HuH-7.5 (cell line): ENCODE measurements around the gene CDC73.
A peak's percentile ranks its signal among the peaks of the same experiment; 100 is the strongest.

Source experiments
- DNase-seq: peaks from one replicate; pipeline ENCODE4 v3.0.0; 2011; ENCODE audit warnings: low spot score

Gene CDC73

GRCh38 chr1:193121616-193122593 is at the start of gene CDC73:
Gene CDC73 (plus strand): TSS chr1:193122031. CDS start chr1:193122201, 170 bp downstream.
- DNase-seq, result peak; percentile 78

GRCh38 chr1:193077991-193078390 is 43.8 kb upstream of the CDC73 start:
- no peak for DNase-seq

GRCh38 chr1:193079187-193079586 is 42.6 kb upstream of the CDC73 start:
- DNase-seq, result no peak

GRCh38 chr1:193083365-193084088 is 38.3 kb upstream of the CDC73 start:
- no peak for DNase-seq

GRCh38 chr1:193085263-193085662 is 36.6 kb upstream of the CDC73 start:
- no peak for DNase-seq

- no peak for DNase-seq
These were observed 35.5 kb upstream of the CDC73 start for GRCh38 chr1:193086342-193086741.

GRCh38 chr1:193087893-193088292 is 33.9 kb upstream of the CDC73 start:
- no peak for DNase-seq

GRCh38 chr1:193090865-193091264 is 31.0 kb upstream of the CDC73 start:
- no peak for DNase-seq

- DNase-seq, result no peak
These were observed 27.7 kb upstream of the CDC73 start for GRCh38 chr1:193094112-193094511.

- DNase-seq, result no peak
These were observed 19.2 kb upstream of the CDC73 start for GRCh38 chr1:193102662-193103061.

- DNase-seq, result no peak
These were observed 17.9 kb upstream of the CDC73 start for GRCh38 chr1:193103759-193104501.

- no peak for DNase-seq
These were observed 17.3 kb upstream of the CDC73 start for GRCh38 chr1:193104502-193104906.

- peak; percentile 75 for DNase-seq
These were observed 16.7 kb upstream of the CDC73 start, which contains the start of gene GLRX2 for GRCh38 chr1:193104907-193105820. Gene GLRX2 (minus strand): TSS chr1:193105414. CDS start chr1:193105382, 32 bp downstream.

- no peak for DNase-seq
These were observed 16.0 kb upstream of the CDC73 start for GRCh38 chr1:193105821-193106177.

GRCh38 chr1:193108471-193108870 is 13.4 kb upstream of the CDC73 start:
- DNase-seq, result no peak

GRCh38 chr1:193109619-193110018 is 12.2 kb upstream of the CDC73 start:
- DNase-seq, result no peak

- DNase-seq, result no peak
These were observed 11.6 kb upstream of the CDC73 start for GRCh38 chr1:193110246-193110645.

GRCh38 chr1:193110864-193111263 is 11.0 kb upstream of the CDC73 start:
- no peak for DNase-seq

- no peak for DNase-seq
These were observed 10.2 kb upstream of the CDC73 start for GRCh38 chr1:193111641-193112090.

GRCh38 chr1:193113258-193113991 is 8.4 kb upstream of the CDC73 start:
- no peak for DNase-seq

GRCh38 chr1:193113992-193114332 is 7.9 kb upstream of the CDC73 start:
- no peak for DNase-seq
